Neutrophil (primary cell): ENCODE data around the gene ZC3H10.

Experiments
- H3K27ac ChIP-seq: fragments of 200-600 bp; sonication (generic); 2 replicates; pipeline ENCODE4 v1.5.1; 2016; ENCODE audit warnings: mild to moderate bottlenecking, moderate library complexity
- H3K27me3 ChIP-seq: fragments of 200-600 bp; sonication (generic); 2 replicates; pipeline ENCODE4 v1.6.0; 2016; ENCODE audit warnings: mild to moderate bottlenecking
- H3K36me3 ChIP-seq: fragments of 200-600 bp; sonication (generic); 2 replicates; pipeline ENCODE4 v1.5.1; 2017
- H3K4me1 ChIP-seq, 2 experiments: fragments of 200-600 bp in 1 of 2; sonication (generic) in 1 of 2; 1 replicate in 1 of 2; 2 replicates in 1 of 2; pipeline versions ENCODE4 v1.5.1 to v1.6.1; 2013 to 2016; ENCODE audit warnings: low read depth in 1 of 2, low read length in 1 of 2, mild to moderate bottlenecking in 1 of 2, moderate library complexity in 1 of 2; ENCODE audit not compliant: control insufficient read depth in 1 of 2, insufficient read depth in 1 of 2
- H3K4me3 ChIP-seq, 2 experiments: fragments of 200-600 bp in 1 of 2; sonication (generic) in 1 of 2; 1 replicate in 1 of 2; 2 replicates in 1 of 2; pipeline ENCODE4 v1.5.1; 2013 to 2016; ENCODE audit warnings: low read depth in 1 of 2, low read length in 1 of 2, mild to moderate bottlenecking in 1 of 2, moderate library complexity in 1 of 2
- H3K9me3 ChIP-seq: fragments of 200-600 bp; sonication (generic); 2 replicates; pipeline ENCODE4 v1.5.1; 2016
- TF ChIP-seq, protein P1 (sequence below): fragments of 200-600 bp; sonication (generic); IDR thresholded peaks from 2 replicates; pipeline ENCODE4 v1.5.1; 2016; ENCODE audit warnings: antibody characterized with exemption

The ZC3H10 gene

DNA sequence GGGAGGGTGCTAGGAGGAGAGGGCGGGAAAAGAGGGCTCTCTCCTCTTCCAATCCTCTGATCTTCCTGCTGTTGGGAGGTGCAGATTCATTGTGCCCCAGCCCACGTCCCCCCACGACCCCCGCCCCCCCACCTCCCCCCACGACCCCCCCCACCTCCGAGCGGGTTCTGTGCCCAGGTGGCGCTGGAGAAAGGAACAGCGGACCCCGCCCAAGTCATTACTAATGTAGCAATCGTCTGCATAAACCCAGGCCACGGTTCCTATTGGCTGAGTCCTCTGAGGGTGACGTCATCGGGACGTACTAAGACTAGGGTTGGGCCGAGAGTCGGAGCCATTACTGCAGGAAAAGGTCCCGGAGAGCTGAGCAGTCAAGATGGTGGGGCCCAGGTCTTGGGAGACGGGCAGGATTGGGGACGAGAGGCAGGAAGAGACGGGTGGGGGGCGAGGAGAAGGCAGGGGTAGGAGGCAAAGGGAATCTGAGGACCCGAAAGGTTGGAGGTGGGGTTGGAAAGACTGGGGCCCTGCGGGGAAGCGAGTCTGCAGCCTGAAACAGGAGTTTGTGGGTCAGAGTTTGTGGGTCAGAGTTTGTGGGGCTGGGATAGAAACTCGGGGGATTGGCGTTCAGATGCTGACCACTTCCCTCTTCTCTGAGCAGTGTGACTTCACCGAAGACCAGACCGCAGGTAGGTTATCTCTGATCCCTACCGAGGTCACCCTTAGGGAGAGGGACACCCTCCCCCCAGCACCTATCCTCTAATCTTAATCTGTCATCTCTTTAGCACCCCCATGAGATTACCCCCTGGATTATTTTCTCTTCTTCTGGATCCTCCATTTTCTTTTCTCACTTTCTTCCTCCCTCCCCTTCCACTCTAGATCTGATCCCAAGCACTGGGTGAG is 40.2 kb downstream of the ZC3H10 start, which contains the start of gene MYL6:
Gene MYL6 (plus strand): TSS at position 331 of the 897 bp plus-strand sequence. CDS start 43 bp downstream, at position 374.
- Histone ChIP-seq H3K27me3 (no peaks in the 10 kb centered on the region), H3K27ac (peak within 1 kb of the TSS; percentile 96), H3K36me3 (peaks cover 37% of the 10 kb centered on the region), H3K9me3 (no peaks in the 10 kb centered on the region), H3K4me3 (peak within 1 kb of the TSS; percentile 67 to 99), H3K4me1 (peaks cover 44 to 52% of the 10 kb centered on the region in 2 experiments)
- TF ChIP-seq, protein P1, sequence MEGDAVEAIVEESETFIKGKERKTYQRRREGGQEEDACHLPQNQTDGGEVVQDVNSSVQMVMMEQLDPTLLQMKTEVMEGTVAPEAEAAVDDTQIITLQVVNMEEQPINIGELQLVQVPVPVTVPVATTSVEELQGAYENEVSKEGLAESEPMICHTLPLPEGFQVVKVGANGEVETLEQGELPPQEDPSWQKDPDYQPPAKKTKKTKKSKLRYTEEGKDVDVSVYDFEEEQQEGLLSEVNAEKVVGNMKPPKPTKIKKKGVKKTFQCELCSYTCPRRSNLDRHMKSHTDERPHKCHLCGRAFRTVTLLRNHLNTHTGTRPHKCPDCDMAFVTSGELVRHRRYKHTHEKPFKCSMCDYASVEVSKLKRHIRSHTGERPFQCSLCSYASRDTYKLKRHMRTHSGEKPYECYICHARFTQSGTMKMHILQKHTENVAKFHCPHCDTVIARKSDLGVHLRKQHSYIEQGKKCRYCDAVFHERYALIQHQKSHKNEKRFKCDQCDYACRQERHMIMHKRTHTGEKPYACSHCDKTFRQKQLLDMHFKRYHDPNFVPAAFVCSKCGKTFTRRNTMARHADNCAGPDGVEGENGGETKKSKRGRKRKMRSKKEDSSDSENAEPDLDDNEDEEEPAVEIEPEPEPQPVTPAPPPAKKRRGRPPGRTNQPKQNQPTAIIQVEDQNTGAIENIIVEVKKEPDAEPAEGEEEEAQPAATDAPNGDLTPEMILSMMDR: peak; percentile 8

DNA sequence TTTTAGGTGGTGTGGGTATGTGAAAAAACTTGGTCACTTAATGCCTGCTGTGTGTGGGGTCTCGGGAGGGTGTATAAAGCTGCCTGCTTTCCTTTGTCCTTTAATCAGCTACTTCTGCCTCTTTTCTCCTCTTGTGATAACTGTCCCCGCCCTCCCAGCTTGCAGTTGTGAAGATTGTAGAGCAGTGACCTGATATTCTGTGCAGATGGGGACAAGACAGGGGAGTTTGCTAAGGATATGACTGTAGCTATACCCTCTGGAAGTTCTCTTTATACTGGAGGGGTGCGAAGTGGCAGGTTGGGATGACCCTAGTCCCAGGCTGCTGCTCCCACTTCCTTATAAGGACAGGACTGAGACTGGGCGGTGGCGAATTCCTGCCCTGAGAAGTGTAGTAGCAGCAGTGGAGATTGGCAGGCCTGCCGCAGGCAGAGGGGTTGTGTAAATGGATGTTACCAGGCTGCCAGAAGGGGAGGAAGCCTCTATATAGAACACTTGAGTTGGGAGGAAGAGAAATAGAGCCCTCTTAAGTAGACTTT is 40.9 kb downstream of the ZC3H10 start:
- H3K9me3 ChIP-seq: no peaks in the 10 kb centered on the region
- TF ChIP-seq, protein P1: no peak
- peak overlapping the region; percentile 67 to 99 for H3K4me3 ChIP-seq
- peak overlapping the region; percentile 96 for H3K27ac ChIP-seq
- peaks cover 45% of the 10 kb centered on the region for H3K36me3 ChIP-seq
- peaks cover 44 to 50% of the 10 kb centered on the region in 2 experiments for H3K4me1 ChIP-seq
- H3K27me3 ChIP-seq: no peaks in the 10 kb centered on the region

DNA sequence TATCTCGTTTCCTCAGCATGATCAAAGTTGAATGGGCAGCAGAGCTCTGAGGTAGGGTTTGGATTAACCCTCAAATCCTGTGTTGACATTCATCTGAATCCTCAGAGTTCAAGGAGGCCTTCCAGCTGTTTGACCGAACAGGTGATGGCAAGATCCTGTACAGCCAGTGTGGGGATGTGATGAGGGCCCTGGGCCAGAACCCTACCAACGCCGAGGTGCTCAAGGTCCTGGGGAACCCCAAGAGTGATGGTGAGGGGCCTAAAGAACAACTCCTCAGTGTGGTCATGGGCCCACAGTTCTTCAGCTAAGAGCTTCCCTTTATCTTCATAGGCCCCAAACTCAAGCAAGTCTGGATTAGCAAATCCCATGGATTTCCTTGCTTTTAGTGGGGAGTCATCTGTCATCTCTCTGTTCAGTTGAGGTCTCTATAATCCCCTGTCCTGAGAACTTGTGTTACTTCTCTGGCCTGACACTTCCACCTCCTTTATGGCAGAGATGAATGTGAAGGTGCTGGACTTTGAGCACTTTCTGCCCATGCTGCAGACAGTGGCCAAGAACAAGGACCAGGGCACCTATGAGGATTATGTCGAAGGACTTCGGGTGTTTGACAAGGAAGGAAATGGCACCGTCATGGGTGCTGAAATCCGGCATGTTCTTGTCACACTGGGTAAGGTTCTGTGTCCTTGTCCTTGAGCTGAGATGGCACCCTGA is 41.6 kb downstream of the ZC3H10 start:
- Histone ChIP-seq H3K27ac (peak overlapping the region; percentile 96), H3K4me1 (peaks cover 44 to 50% of the 10 kb centered on the region in 2 experiments), H3K27me3 (no peaks in the 10 kb centered on the region), H3K9me3 (no peaks in the 10 kb centered on the region), H3K4me3 (peak overlapping the region; percentile 67 to 99), H3K36me3 (peaks cover 51% of the 10 kb centered on the region)
- TF ChIP-seq, protein P1: no peak

DNA sequence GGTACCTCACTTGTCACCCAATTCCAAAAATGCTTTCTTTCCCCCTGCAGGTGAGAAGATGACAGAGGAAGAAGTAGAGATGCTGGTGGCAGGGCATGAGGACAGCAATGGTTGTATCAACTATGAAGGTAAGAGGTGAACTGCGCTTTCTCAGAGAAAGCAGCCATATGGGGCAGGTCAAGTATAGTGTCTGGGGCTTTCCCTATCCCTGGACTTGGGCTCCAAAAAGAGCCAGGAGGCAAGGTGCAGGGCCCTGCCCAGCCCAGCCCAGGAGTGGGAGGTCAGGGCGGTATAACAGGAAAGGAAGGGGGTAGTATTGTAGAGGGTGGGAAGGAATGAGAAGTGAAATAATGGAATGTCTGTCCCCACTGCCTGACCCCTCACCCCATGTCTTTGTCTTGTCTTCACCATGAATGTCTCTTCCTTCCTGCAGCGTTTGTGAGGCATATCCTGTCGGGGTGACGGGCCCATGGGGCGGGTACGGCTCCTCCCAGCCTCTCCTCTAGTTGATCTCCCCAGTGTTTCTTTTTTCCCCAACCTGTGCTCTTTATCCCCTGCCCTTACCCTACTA is 42.2 kb downstream of the ZC3H10 start:
- H3K4me3 ChIP-seq: peak overlapping the region; percentile 67 to 99
- no peaks in the 10 kb centered on the region for H3K9me3 ChIP-seq
- H3K27me3 ChIP-seq: no peaks in the 10 kb centered on the region
- peaks cover 57% of the 10 kb centered on the region for H3K36me3 ChIP-seq
- H3K4me1 ChIP-seq: peaks cover 44 to 50% of the 10 kb centered on the region in 2 experiments
- H3K27ac ChIP-seq: peak overlapping the region; percentile 96
- TF ChIP-seq, protein P1: no peak
